Gastroesophageal sphincter (tissue), 3 donors: ENCODE measurements around the gene INAVA.

Experiments
- CTCF ChIP-seq, 4 experiments: fragments of 200-600 bp in 2 of 4; fragments of 450-650 bp in 2 of 4; sonication (generic) in 1 of 4; IDR thresholded peaks; one replicate each; pipeline ENCODE4 v1.5.1; 2017 to 2019; ENCODE audit warnings: antibody characterized with exemption in 4 of 4, mild to moderate bottlenecking in 2 of 4, moderate library complexity in 2 of 4
- EP300 ChIP-seq: sonication (generic); formaldehyde crosslinking; IDR thresholded peaks from one replicate; pipeline ENCODE4 v1.6.1; 2017; ENCODE audit warnings: antibody characterized with exemption, mild to moderate bottlenecking
- POLR2A ChIP-seq, 2 donors: fragments of 450-650 bp; IDR thresholded peaks; one replicate each; pipeline ENCODE4 v1.6.1; 2017; ENCODE audit warnings: antibody characterized with exemption in 2 of 2, mild to moderate bottlenecking in 2 of 2, moderate library complexity in 1 of 2
- POLR2AphosphoS5 ChIP-seq: sonication (generic); formaldehyde crosslinking; IDR thresholded peaks from one replicate; pipeline ENCODE4 v1.6.1; 2017; ENCODE audit warnings: antibody characterized with exemption

- TF ChIP-seq POLR2A (IDR thresholded peaks at IDR 0.05) = no peak
- TF ChIP-seq CTCF (IDR thresholded peaks at IDR 0.05) = no peak
- no peak for TF ChIP-seq EP300
- TF ChIP-seq POLR2AphosphoS5 = no peak
Observed at GRCh38 chr1:200846398-200846797, 48.3 kb upstream of the INAVA start.
